Fibroblast of lung (primary cell): ENCODE results near the gene EDNRB.

Experiments
- CTCF ChIP-seq, 2 donors: IDR thresholded peaks in 1 of 2; conservative IDR thresholded peaks in 1 of 2; 1 replicate in 1 of 2; 2 replicates in 1 of 2; pipeline ENCODE4 v1.5.1; 2011 to 2012; ENCODE audit warnings: low read length in 2 of 2, control low read depth in 1 of 2, inconsistent platforms in 1 of 2, low read depth in 1 of 2, mild to moderate bottlenecking in 1 of 2
- EZH2 ChIP-seq: IDR thresholded peaks from 2 replicates; pipeline ENCODE4 v1.5.1; 2012; ENCODE audit warnings: low read length, control low read depth, mild to moderate bottlenecking; ENCODE audit errors: missing control alignments

GRCh38 chr13:77896536-77896935 lies 22.1 kb downstream of the EDNRB start:
- no peak for TF ChIP-seq CTCF (conservative IDR thresholded peaks at IDR 0.05 in 1 of 2, IDR thresholded peaks at IDR 0.05 in 1 of 2; ENCODE audit: low read depth in 1 of 2, low read length in 2 of 2)
- no peak for TF ChIP-seq EZH2
